HL-60 (cell line): Measurements from ENCODE around the gene SPOCK3.

Source experiments
- DNase-seq, 2 experiments: peaks; one replicate each; pipeline ENCODE4 v3.0.0-alpha.2; 2010 to 2020; ENCODE audit warnings: low read depth in 1 of 2, low spot score in 1 of 2
- H3K27ac ChIP-seq: fragments of 250-450 bp; sonication (Bioruptor Pico); replicated peaks from 2 replicates; pipeline ENCODE4 v1.5.1; 2020; ENCODE audit warnings: mild to moderate bottlenecking, moderate library complexity
- H3K27me3 ChIP-seq: fragments of 250-450 bp; sonication (Bioruptor Pico); 2 replicates; pipeline ENCODE4 v1.5.1; 2021; ENCODE audit warnings: mild to moderate bottlenecking, moderate library complexity; ENCODE audit not compliant: insufficient read depth, poor library complexity, severe bottlenecking
- H3K4me3 ChIP-seq: replicated peaks from 2 replicates; pipeline ENCODE4 v1.5.1; 2011; ENCODE audit warnings: mild to moderate bottlenecking, control low read depth, low read length; ENCODE audit not compliant: insufficient read depth
- GABPA ChIP-seq: IDR thresholded peaks from 2 replicates; pipeline ENCODE4 v1.6.1; 2012; ENCODE audit warnings: low read depth
- POLR2AphosphoS5 ChIP-seq: IDR thresholded peaks from 2 replicates; pipeline ENCODE4 v1.6.1; 2012; ENCODE audit warnings: low read depth
- SPI1 ChIP-seq: IDR thresholded peaks from 2 replicates; pipeline ENCODE4 v1.6.1; 2012; ENCODE audit warnings: low read depth, mild to moderate bottlenecking, borderline replicate concordance
- TF ChIP-seq, protein P1 (sequence below): IDR thresholded peaks from one replicate; pipeline ENCODE4 v1.5.1; 2011; ENCODE audit warnings: low read length, control low read depth, inconsistent platforms; ENCODE audit not compliant: insufficient read depth
- TF ChIP-seq, protein P2 (sequence below): IDR thresholded peaks from 2 replicates; pipeline ENCODE4 v1.6.1; 2012; ENCODE audit warnings: low read depth; ENCODE audit not compliant: insufficient replicate concordance

Gene SPOCK3

DNA sequence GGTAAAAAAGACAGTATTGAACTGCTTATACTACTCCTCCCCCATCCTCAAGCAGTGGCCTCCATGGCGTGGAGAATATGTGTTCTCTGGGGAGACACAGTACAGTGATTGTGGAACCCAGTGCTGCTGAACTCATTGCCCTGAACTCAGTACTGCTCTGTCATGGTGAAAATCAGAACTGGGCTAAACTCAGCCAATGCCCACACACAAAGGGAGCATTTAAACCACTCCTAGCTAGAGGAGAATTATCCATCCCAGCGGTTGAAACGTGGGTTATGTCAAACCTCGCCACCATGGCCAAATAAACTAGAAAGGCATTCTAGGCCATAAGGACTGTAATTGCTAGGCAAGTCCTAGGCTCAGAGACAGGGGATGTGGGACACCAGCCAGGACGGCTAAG, 131.8 kb downstream of the SPOCK3 start:
- DNase-seq: no peak
- no peak for TF ChIP-seq GABPA
- TF ChIP-seq SPI1: no peak
- TF ChIP-seq, protein P1, sequence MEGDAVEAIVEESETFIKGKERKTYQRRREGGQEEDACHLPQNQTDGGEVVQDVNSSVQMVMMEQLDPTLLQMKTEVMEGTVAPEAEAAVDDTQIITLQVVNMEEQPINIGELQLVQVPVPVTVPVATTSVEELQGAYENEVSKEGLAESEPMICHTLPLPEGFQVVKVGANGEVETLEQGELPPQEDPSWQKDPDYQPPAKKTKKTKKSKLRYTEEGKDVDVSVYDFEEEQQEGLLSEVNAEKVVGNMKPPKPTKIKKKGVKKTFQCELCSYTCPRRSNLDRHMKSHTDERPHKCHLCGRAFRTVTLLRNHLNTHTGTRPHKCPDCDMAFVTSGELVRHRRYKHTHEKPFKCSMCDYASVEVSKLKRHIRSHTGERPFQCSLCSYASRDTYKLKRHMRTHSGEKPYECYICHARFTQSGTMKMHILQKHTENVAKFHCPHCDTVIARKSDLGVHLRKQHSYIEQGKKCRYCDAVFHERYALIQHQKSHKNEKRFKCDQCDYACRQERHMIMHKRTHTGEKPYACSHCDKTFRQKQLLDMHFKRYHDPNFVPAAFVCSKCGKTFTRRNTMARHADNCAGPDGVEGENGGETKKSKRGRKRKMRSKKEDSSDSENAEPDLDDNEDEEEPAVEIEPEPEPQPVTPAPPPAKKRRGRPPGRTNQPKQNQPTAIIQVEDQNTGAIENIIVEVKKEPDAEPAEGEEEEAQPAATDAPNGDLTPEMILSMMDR: no peak
- TF ChIP-seq, protein P2, sequence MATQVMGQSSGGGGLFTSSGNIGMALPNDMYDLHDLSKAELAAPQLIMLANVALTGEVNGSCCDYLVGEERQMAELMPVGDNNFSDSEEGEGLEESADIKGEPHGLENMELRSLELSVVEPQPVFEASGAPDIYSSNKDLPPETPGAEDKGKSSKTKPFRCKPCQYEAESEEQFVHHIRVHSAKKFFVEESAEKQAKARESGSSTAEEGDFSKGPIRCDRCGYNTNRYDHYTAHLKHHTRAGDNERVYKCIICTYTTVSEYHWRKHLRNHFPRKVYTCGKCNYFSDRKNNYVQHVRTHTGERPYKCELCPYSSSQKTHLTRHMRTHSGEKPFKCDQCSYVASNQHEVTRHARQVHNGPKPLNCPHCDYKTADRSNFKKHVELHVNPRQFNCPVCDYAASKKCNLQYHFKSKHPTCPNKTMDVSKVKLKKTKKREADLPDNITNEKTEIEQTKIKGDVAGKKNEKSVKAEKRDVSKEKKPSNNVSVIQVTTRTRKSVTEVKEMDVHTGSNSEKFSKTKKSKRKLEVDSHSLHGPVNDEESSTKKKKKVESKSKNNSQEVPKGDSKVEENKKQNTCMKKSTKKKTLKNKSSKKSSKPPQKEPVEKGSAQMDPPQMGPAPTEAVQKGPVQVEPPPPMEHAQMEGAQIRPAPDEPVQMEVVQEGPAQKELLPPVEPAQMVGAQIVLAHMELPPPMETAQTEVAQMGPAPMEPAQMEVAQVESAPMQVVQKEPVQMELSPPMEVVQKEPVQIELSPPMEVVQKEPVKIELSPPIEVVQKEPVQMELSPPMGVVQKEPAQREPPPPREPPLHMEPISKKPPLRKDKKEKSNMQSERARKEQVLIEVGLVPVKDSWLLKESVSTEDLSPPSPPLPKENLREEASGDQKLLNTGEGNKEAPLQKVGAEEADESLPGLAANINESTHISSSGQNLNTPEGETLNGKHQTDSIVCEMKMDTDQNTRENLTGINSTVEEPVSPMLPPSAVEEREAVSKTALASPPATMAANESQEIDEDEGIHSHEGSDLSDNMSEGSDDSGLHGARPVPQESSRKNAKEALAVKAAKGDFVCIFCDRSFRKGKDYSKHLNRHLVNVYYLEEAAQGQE: no peak
- no peak for TF ChIP-seq POLR2AphosphoS5
- H3K27me3 ChIP-seq: no peaks in the 10 kb centered on the region

DNA sequence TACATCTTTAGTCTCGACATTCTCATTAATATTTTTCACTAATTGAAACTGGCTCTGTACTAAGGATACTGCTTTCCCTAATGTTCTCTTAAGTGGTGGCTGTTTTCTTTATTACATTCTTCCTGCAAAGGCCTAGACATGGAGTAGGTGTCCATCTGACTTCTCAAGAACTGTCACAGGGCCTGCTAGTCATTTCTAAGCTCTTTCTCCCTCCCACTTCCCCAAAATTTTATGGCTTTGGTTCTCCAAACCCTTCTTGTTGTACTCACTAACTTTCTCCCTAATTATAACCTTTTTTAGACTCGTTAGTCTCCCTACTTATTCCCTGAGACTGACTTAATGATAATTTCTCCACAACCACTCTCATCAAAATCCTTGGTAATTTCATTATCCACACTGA, 133.3 kb downstream of the SPOCK3 start:
- Histone ChIP-seq H3K27ac (no peak overlapping the region), H3K4me3 (no peak overlapping the region), H3K27me3 (no peaks in the 10 kb centered on the region)
- TF ChIP-seq SPI1 (peak; percentile 31), POLR2AphosphoS5 (no peak)
- no peak for DNase-seq

More for the DNA sequence above, 131.8 kb downstream of the SPOCK3 start:
- H3K27ac ChIP-seq: no peak overlapping the region
- H3K4me3 ChIP-seq: no peak overlapping the region

DNA sequence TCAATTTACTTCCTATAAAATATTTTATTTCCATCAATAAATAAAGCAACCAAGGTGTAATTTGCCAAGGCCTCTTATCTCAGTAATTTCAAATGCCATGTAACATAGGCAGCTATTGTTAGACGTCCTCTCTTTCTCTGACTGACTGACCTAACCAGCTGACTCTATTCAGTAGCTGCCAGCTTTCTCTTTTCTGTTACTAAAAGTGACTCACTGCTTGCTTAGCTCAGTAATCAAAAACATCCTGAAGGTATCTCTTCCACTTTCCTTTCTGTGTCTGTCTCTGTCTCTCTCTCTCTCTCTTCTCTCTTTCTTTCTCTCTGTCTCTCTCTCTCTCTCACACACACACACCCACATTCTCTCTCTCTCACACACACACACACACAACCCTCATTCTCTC, 134.2 kb downstream of the SPOCK3 start:
- Histone ChIP-seq H3K27ac (no peak overlapping the region), H3K4me3 (no peak overlapping the region), H3K27me3 (no peaks in the 10 kb centered on the region)
- TF ChIP-seq, protein P1: no peak
- TF ChIP-seq SPI1: no peak
- TF ChIP-seq POLR2AphosphoS5: no peak
- TF ChIP-seq, protein P2: no peak
- TF ChIP-seq GABPA: no peak
- no peak for DNase-seq

DNA sequence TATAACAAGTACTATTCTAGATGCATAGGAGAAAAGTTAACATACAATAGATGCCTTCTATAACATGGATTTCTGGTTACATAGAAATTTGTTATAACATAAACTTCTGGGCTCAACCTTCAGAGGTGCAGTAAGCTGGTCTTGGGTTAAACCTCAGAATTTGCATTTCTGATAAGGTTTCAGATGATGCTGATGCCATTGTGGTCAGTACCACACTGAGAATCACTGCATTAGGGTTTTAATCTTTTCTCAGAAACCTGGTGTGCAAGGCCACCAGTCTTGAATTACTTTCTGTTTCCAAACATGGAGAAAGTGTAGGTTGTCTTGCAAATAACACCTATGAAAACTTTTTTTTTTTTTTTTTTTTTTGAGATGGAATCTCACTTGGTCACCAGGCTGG, 146.2 kb downstream of the SPOCK3 start:
- H3K4me3 ChIP-seq: no peak overlapping the region
- DNase-seq: no peak
- no peaks in the 10 kb centered on the region for H3K27me3 ChIP-seq
- TF ChIP-seq SPI1 (no peak), POLR2AphosphoS5 (no peak), GABPA (no peak)
- TF ChIP-seq, protein P1: no peak
- TF ChIP-seq, protein P2: no peak
- no peak overlapping the region for H3K27ac ChIP-seq
